GM12874 (cell line): ENCODE results near the gene PIH1D1.

Source experiments
- CTCF ChIP-seq: IDR thresholded peaks from 2 replicates; pipeline ENCODE4 v1.5.1; 2011; ENCODE audit warnings: low read depth, mild to moderate bottlenecking, control low read depth, low read length, moderate library complexity; ENCODE audit not compliant: insufficient read depth

Gene PIH1D1

DNA sequence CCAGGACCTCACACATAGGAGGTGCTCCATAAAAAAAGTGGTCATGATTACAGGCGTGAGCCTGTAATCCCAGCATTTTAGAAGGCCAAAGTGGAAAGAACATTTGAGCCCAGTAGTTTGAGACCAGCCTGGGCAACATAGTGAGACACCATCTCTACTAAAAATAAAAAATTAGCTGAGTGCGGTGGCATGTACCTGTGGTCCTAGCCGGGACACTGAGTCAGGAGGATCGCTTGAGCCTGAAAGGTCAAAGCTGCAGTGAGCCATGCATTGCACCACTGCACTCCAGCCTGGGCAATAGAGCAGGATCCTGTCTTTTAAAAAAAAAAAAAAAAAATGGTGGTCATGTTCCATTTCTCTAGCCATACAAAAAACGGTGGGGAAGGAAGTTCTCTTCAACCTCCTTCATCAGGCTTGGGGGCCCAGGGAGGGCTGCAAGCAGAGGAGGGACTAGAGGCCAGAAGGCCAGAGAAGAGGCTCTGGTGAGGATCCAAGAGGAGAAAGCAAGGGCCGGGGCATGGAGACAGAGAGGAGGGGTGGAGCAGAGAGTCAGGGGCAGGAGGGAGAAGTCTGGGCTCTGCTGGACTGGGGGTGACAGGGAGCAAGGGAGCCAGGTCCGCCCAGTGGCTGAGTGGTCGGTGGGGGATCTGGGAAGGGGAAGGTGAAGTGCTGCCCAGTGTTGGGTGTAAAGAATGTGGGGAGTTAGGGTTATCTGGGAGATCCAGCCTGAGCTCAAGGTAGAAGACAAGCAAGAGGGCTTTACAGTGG, 54.7 kb downstream of the PIH1D1 start:
- no peak for TF ChIP-seq CTCF
